ENCODE data around the gene OR8B2.
"Not testable (repeated sequence)": the region's sequence is repeated elsewhere in the genome, so short reads cannot be mapped to it uniquely, and the experiment has no call there.

OR8B2 gene

GRCh38 chr11:124396847-124397246 lies 12.5 kb upstream of the OR8B2 start:
- H3K4me1 ChIP-seq (ENCODE audit: control insufficient read depth in 2 of 2, insufficient read depth in 2 of 2, low read length in 2 of 2); H3K27me3 ChIP-seq (ENCODE audit: control insufficient read depth in 2 of 2, insufficient read depth in 2 of 2, low read length in 2 of 2); H3K4me3 ChIP-seq (ENCODE audit: low read length in 2 of 2); H3K36me3 ChIP-seq (ENCODE audit: control insufficient read depth in 2 of 2, insufficient read depth in 2 of 2, low read length in 2 of 2); H3K9me3 ChIP-seq (ENCODE audit: control insufficient read depth in 2 of 2, low read length in 2 of 2); H3K9ac ChIP-seq (ENCODE audit: low read depth in 1 of 2, low read length in 2 of 2); H3K27ac ChIP-seq (ENCODE audit: low read depth in 2 of 2, low read length in 2 of 2): not testable (repeated sequence)

DNA sequence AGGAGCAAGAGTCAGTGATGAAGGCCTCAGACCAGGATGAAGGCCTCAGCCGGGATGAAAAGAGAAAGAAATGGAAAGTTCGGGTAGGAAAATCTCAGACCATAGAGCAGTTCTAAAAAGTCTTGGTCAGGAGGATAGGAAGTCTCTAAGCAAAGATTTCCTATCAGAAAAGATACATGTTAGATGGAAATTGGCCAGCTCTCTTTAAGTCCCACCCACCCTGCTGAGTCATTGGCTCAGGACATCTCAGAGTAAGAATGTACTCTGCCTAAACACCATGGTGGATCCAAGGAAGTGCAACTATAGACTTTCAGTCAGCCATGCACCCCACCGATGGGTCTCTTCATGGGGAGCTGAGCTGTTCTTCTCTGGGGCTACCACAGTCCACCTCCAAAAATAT lies 10.1 kb upstream of the OR8B2 start:
- Histone ChIP-seq H3K36me3 (ENCODE audit: control insufficient read depth in 2 of 2, insufficient read depth in 2 of 2, low read length in 2 of 2) (no peaks in the 10 kb centered on the region), H3K4me3 (ENCODE audit: low read length in 2 of 2) (no peak overlapping the region), H3K9me3 (ENCODE audit: control insufficient read depth in 2 of 2, low read length in 2 of 2) (no peaks in the 10 kb centered on the region), H3K27me3 (ENCODE audit: control insufficient read depth in 2 of 2, insufficient read depth in 2 of 2, low read length in 2 of 2) (no peaks in the 10 kb centered on the region), H3K4me1 (ENCODE audit: control insufficient read depth in 2 of 2, insufficient read depth in 2 of 2, low read length in 2 of 2) (no peaks in the 10 kb centered on the region), H3K9ac (ENCODE audit: low read depth in 1 of 2, low read length in 2 of 2) (no peak overlapping the region), H3K27ac (ENCODE audit: low read depth in 2 of 2, low read length in 2 of 2) (no peak overlapping the region)

DNA sequence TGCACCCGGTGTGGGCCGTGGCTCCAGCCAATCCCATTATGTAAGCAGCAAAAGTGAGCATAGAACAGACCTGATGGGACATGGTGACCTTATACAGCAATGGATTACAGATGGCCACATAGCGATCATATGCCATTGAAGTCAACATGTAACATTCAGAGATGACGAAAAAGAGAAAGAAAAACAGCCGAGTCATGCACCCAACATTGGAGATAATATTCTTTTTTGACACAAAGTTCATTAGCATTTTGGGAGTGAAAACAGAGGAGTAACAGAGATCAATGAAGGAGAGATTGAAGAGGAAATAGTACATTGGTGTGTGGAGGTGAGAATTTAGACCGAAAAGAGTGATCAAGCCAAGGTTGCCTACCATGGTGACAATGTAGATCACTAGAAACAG lies 1.4 kb downstream of the OR8B2 start:
- H3K27ac ChIP-seq (ENCODE audit: low read depth in 2 of 2, low read length in 2 of 2); H3K9ac ChIP-seq (ENCODE audit: low read depth in 1 of 2, low read length in 2 of 2); H3K27me3 ChIP-seq (ENCODE audit: control insufficient read depth in 2 of 2, insufficient read depth in 2 of 2, low read length in 2 of 2); H3K4me1 ChIP-seq (ENCODE audit: control insufficient read depth in 2 of 2, insufficient read depth in 2 of 2, low read length in 2 of 2); H3K9me3 ChIP-seq (ENCODE audit: control insufficient read depth in 2 of 2, low read length in 2 of 2); H3K4me3 ChIP-seq (ENCODE audit: low read length in 2 of 2); H3K36me3 ChIP-seq (ENCODE audit: control insufficient read depth in 2 of 2, insufficient read depth in 2 of 2, low read length in 2 of 2): not testable (repeated sequence)

GRCh38 chr11:124380585-124380984 lies 3.7 kb downstream of the OR8B2 start:
- Histone ChIP-seq H3K27ac (ENCODE audit: low read depth in 2 of 2, low read length in 2 of 2) (no peak overlapping the region), H3K9me3 (ENCODE audit: control insufficient read depth in 2 of 2, low read length in 2 of 2) (no peaks in the 10 kb centered on the region), H3K4me1 (ENCODE audit: control insufficient read depth in 2 of 2, insufficient read depth in 2 of 2, low read length in 2 of 2) (no peaks in the 10 kb centered on the region), H3K36me3 (ENCODE audit: control insufficient read depth in 2 of 2, insufficient read depth in 2 of 2, low read length in 2 of 2) (no peaks in the 10 kb centered on the region), H3K27me3 (ENCODE audit: control insufficient read depth in 2 of 2, insufficient read depth in 2 of 2, low read length in 2 of 2) (no peaks in the 10 kb centered on the region), H3K9ac (ENCODE audit: low read depth in 1 of 2, low read length in 2 of 2) (no peak overlapping the region), H3K4me3 (ENCODE audit: low read length in 2 of 2) (no peak overlapping the region)

- no peaks in the 10 kb centered on the region for H3K27me3 ChIP-seq (ENCODE audit: control insufficient read depth in 2 of 2, insufficient read depth in 2 of 2, low read length in 2 of 2)
- H3K9ac ChIP-seq (ENCODE audit: low read depth in 1 of 2, low read length in 2 of 2), result no peak overlapping the region
- no peaks in the 10 kb centered on the region for H3K4me1 ChIP-seq (ENCODE audit: control insufficient read depth in 2 of 2, insufficient read depth in 2 of 2, low read length in 2 of 2)
- no peaks in the 10 kb centered on the region for H3K36me3 ChIP-seq (ENCODE audit: control insufficient read depth in 2 of 2, insufficient read depth in 2 of 2, low read length in 2 of 2)
- H3K4me3 ChIP-seq (ENCODE audit: low read length in 2 of 2), result no peak overlapping the region
- H3K9me3 ChIP-seq (ENCODE audit: control insufficient read depth in 2 of 2, low read length in 2 of 2), result no peaks in the 10 kb centered on the region
- H3K27ac ChIP-seq (ENCODE audit: low read depth in 2 of 2, low read length in 2 of 2), result no peak overlapping the region
Observed at GRCh38 chr11:124376280-124376679, 8.0 kb downstream of the OR8B2 start.

DNA sequence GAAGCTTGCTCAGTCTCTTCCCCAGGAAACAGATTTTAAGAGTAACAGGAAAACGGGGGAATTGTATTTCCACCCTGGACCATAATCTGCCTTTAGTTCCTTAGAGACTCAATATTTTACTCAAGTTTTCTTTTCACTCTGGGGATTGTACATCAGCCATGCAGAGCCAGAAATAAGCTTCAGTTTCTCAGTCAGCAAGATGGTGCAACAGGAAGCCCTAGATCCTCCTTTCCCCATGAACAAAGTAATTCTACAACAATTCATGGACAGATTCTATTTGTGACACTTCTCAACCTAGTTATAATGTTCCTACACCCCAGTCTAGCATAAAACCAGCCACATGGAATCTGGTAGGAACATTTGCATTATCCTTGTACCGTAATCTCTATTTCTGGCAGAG lies 24.7 kb downstream of the OR8B2 start:
- H3K4me1 ChIP-seq (ENCODE audit: control insufficient read depth in 2 of 2, insufficient read depth in 2 of 2, low read length in 2 of 2), result no peaks in the 10 kb centered on the region
- no peak overlapping the region for H3K4me3 ChIP-seq (ENCODE audit: low read length in 2 of 2)
- no peak overlapping the region for H3K9ac ChIP-seq (ENCODE audit: low read depth in 1 of 2, low read length in 2 of 2)
- H3K27ac ChIP-seq (ENCODE audit: low read depth in 2 of 2, low read length in 2 of 2), result no peak overlapping the region
- H3K9me3 ChIP-seq (ENCODE audit: control insufficient read depth in 2 of 2, low read length in 2 of 2), result no peaks in the 10 kb centered on the region
- no peaks in the 10 kb centered on the region for H3K36me3 ChIP-seq (ENCODE audit: control insufficient read depth in 2 of 2, insufficient read depth in 2 of 2, low read length in 2 of 2)
- H3K27me3 ChIP-seq (ENCODE audit: control insufficient read depth in 2 of 2, insufficient read depth in 2 of 2, low read length in 2 of 2), result peaks cover 0 to 2% of the 10 kb centered on the region in 2 donors

DNA sequence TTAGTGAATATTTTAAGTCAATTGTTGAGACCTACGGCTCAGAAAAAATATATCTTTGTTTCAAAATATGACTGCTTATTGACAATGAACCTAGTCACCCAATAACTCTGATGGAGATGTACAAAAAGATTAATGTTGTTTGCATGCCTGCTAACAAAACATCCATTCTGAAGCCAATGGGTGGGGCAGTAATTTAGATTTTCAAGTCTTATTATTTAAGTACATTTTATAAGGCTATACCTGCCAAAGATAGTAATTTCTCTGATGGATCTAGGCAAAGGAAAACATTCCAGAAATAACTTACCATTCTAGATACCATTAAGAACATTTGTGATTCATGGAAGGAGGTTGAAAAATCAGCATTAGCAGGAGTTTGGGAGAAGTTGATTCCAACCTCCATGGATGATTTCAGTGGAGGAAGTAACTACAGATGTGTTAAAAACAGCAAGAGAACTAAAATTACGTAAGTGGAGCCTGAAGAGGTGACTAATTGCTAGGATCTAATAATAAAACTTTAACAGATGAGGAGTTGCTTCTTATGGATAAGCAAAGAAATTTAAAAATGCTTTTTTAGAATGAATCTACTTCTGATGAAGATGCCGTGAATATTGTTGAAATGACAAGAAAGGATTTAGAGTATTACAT lies 37.9 kb downstream of the OR8B2 start:
- no peaks in the 10 kb centered on the region for H3K9me3 ChIP-seq (ENCODE audit: control insufficient read depth in 2 of 2, low read length in 2 of 2)
- no peaks in the 10 kb centered on the region for H3K36me3 ChIP-seq (ENCODE audit: control insufficient read depth in 2 of 2, insufficient read depth in 2 of 2, low read length in 2 of 2)
- H3K4me1 ChIP-seq (ENCODE audit: control insufficient read depth in 2 of 2, insufficient read depth in 2 of 2, low read length in 2 of 2), result no peaks in the 10 kb centered on the region
- H3K27me3 ChIP-seq (ENCODE audit: control insufficient read depth in 2 of 2, insufficient read depth in 2 of 2, low read length in 2 of 2), result no peaks in the 10 kb centered on the region
- H3K27ac ChIP-seq (ENCODE audit: low read depth in 2 of 2, low read length in 2 of 2), result no peak overlapping the region
- no peak overlapping the region for H3K9ac ChIP-seq (ENCODE audit: low read depth in 1 of 2, low read length in 2 of 2)
- H3K4me3 ChIP-seq (ENCODE audit: low read length in 2 of 2), result no peak overlapping the region

GRCh38 chr11:124344346-124344745 lies 40.0 kb downstream of the OR8B2 start:
- Histone ChIP-seq H3K27ac (ENCODE audit: low read depth in 2 of 2, low read length in 2 of 2) (no peak overlapping the region), H3K27me3 (ENCODE audit: control insufficient read depth in 2 of 2, insufficient read depth in 2 of 2, low read length in 2 of 2) (no peaks in the 10 kb centered on the region), H3K4me3 (ENCODE audit: low read length in 2 of 2) (no peak overlapping the region), H3K4me1 (ENCODE audit: control insufficient read depth in 2 of 2, insufficient read depth in 2 of 2, low read length in 2 of 2) (no peaks in the 10 kb centered on the region), H3K9me3 (ENCODE audit: control insufficient read depth in 2 of 2, low read length in 2 of 2) (no peaks in the 10 kb centered on the region), H3K9ac (ENCODE audit: low read depth in 1 of 2, low read length in 2 of 2) (no peak overlapping the region), H3K36me3 (ENCODE audit: control insufficient read depth in 2 of 2, insufficient read depth in 2 of 2, low read length in 2 of 2) (no peaks in the 10 kb centered on the region)

GRCh38 chr11:124340142-124340447 lies 44.2 kb downstream of the OR8B2 start:
- no peaks in the 10 kb centered on the region for H3K4me1 ChIP-seq (ENCODE audit: control insufficient read depth in 2 of 2, insufficient read depth in 2 of 2, low read length in 2 of 2)
- no peak overlapping the region for H3K9ac ChIP-seq (ENCODE audit: low read depth in 1 of 2, low read length in 2 of 2)
- no peaks in the 10 kb centered on the region for H3K27me3 ChIP-seq (ENCODE audit: control insufficient read depth in 2 of 2, insufficient read depth in 2 of 2, low read length in 2 of 2)
- H3K27ac ChIP-seq (ENCODE audit: low read depth in 2 of 2, low read length in 2 of 2), result no peak overlapping the region
- H3K9me3 ChIP-seq (ENCODE audit: control insufficient read depth in 2 of 2, low read length in 2 of 2), result peaks cover 0 to 2% of the 10 kb centered on the region in 2 donors
- no peaks in the 10 kb centered on the region for H3K36me3 ChIP-seq (ENCODE audit: control insufficient read depth in 2 of 2, insufficient read depth in 2 of 2, low read length in 2 of 2)
- no peak overlapping the region for H3K4me3 ChIP-seq (ENCODE audit: low read length in 2 of 2)

DNA sequence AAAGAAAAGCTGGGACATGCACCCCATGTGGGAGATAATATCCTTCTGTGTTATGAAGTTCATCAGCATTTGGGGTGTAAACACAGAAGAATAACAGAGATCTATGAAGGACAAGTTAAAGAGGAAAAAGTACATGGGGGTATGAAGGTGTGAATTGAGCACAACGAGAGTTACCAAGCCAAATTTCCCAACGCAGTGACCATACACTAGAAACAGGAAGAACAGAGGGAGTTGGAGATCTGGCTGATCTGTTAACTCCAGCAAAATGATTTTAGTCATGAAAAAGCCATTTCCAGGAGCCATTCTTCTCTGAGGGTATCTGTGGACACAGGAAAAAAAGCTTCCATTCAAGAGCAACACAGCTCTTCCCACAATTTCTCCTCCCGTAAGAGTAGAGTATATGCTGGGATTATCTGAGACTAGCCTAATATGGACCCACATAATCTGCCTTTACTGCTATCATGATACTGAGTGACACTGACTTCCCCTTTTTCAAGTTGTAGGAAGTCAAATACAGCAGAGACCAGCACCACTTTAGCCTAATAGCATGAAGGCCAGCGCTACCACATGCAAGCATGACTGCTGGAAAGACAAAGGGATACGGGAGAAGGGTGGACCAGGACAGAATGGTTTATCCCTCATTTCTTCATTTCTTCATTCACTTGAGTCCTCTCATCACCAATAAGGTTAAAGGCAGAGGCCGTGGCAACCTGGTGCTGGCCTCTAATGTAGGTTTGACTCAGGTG lies 44.7 kb downstream of the OR8B2 start:
- no peaks in the 10 kb centered on the region for H3K36me3 ChIP-seq (ENCODE audit: control insufficient read depth in 2 of 2, insufficient read depth in 2 of 2, low read length in 2 of 2)
- no peak overlapping the region for H3K27ac ChIP-seq (ENCODE audit: low read depth in 2 of 2, low read length in 2 of 2)
- H3K9ac ChIP-seq (ENCODE audit: low read depth in 1 of 2, low read length in 2 of 2), result no peak overlapping the region
- H3K4me3 ChIP-seq (ENCODE audit: low read length in 2 of 2), result no peak overlapping the region
- H3K4me1 ChIP-seq (ENCODE audit: control insufficient read depth in 2 of 2, insufficient read depth in 2 of 2, low read length in 2 of 2), result no peaks in the 10 kb centered on the region
- H3K9me3 ChIP-seq (ENCODE audit: control insufficient read depth in 2 of 2, low read length in 2 of 2), result peaks cover 0 to 2% of the 10 kb centered on the region in 2 donors
- no peaks in the 10 kb centered on the region for H3K27me3 ChIP-seq (ENCODE audit: control insufficient read depth in 2 of 2, insufficient read depth in 2 of 2, low read length in 2 of 2)

Measured in mucosa of rectum (tissue), 2 donors.